ENCODE measurements around the gene FBP1. TPM values are rescaled to one million over a fixed set of nuclear protein-coding genes. Genes with fewer than 3 reads are reported as not detected.

Gene FBP1
- total and polyA plus RNA-seq, 7 donors: 0.24 to 1.4 (median 0.83) TPM

- intact Hi-C loops (cut with DNase I): loop anchor here (1.0 to 2.0 kb wide), 2 partner anchors 448 to 451 kb away; no protein-coding TSS in a partner anchor
- Histone ChIP-seq H3K36me3 (ENCODE audit: insufficient read depth in 1 of 2, low read depth in 1 of 2) (no peaks in the 10 kb centered on the region), H3K27me3 (ENCODE audit: insufficient read depth in 3 of 3, low read length in 2 of 3) (no peaks in the 10 kb centered on the region), H3K27ac (no peak overlapping the region), H3K4me3 (no peak overlapping the region), H3K9me3 (no peaks in the 10 kb centered on the region), H3K4me1 (peaks cover 5% of the 10 kb centered on the region)
- no peak for ATAC-seq
- no peak for DNase-seq
- WGBS, 3 donors: 81 to 93% (median 86%) methylated on average over 2 of the region's 2 CpGs
- TF ChIP-seq, protein P1, sequence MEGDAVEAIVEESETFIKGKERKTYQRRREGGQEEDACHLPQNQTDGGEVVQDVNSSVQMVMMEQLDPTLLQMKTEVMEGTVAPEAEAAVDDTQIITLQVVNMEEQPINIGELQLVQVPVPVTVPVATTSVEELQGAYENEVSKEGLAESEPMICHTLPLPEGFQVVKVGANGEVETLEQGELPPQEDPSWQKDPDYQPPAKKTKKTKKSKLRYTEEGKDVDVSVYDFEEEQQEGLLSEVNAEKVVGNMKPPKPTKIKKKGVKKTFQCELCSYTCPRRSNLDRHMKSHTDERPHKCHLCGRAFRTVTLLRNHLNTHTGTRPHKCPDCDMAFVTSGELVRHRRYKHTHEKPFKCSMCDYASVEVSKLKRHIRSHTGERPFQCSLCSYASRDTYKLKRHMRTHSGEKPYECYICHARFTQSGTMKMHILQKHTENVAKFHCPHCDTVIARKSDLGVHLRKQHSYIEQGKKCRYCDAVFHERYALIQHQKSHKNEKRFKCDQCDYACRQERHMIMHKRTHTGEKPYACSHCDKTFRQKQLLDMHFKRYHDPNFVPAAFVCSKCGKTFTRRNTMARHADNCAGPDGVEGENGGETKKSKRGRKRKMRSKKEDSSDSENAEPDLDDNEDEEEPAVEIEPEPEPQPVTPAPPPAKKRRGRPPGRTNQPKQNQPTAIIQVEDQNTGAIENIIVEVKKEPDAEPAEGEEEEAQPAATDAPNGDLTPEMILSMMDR (IDR thresholded peaks at IDR 0.05): no peak
Measured at GRCh38 chr9:94680621-94681020, 41.3 kb upstream of the FBP1 start.

DNA sequence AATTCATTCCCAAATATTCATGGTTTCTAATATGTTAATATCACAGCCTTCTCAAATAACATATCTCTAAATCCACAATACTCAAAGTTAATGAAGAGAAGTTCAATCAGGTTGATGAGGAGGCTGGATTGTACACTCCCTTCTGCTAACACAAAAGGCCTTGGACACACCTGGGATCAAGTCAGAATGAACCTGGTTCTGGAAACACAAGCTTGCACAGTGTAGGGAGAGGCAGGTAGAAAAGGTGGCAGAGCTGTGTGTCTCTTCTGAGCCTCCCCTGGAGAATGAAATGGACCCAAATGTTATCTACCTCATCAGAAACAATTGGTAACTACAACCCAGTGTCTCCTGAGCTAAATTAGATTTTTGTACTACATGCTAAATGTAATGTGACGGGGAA lies 40.7 kb upstream of the FBP1 start:
- Histone ChIP-seq H3K36me3 (ENCODE audit: insufficient read depth in 1 of 2, low read depth in 1 of 2) (no peaks in the 10 kb centered on the region), H3K4me1 (peaks cover 10% of the 10 kb centered on the region), H3K4me3 (no peak overlapping the region), H3K27me3 (ENCODE audit: insufficient read depth in 3 of 3, low read length in 2 of 3) (no peaks in the 10 kb centered on the region), H3K27ac (no peak overlapping the region), H3K9me3 (no peaks in the 10 kb centered on the region)
- DNase-seq (no peak), ATAC-seq (no peak)
- WGBS, 3 donors: 93 to 96% (median 95%) methylated on average over 1 of the region's 1 CpG
- intact Hi-C loops (cut with DNase I): loop anchor here in 1 of 2 donors (2.0 kb wide), 1 partner anchor 449 kb away; no protein-coding TSS in a partner anchor
- TF ChIP-seq, protein P1 (IDR thresholded peaks at IDR 0.05): no peak

GRCh38 chr9:94679587-94679986 lies 40.3 kb upstream of the FBP1 start:
- no peak overlapping the region for H3K4me3 ChIP-seq
- no peaks in the 10 kb centered on the region for H3K27me3 ChIP-seq (ENCODE audit: insufficient read depth in 3 of 3, low read length in 2 of 3)
- no peak overlapping the region for H3K27ac ChIP-seq
- WGBS, 3 donors: 85 to 93% (median 92%) methylated on average over 8 of the region's 8 CpGs
- no peak for DNase-seq
- no peaks in the 10 kb centered on the region for H3K9me3 ChIP-seq
- intact Hi-C loops (cut with DNase I): no loop called here
- TF ChIP-seq, protein P1 (IDR thresholded peaks at IDR 0.05): no peak
- ATAC-seq: no peak
- H3K4me1 ChIP-seq: peaks cover 14% of the 10 kb centered on the region
- H3K36me3 ChIP-seq (ENCODE audit: insufficient read depth in 1 of 2, low read depth in 1 of 2): no peaks in the 10 kb centered on the region

GRCh38 chr9:94677929-94678328 lies 38.6 kb upstream of the FBP1 start:
- Histone ChIP-seq H3K36me3 (ENCODE audit: insufficient read depth in 1 of 2, low read depth in 1 of 2) (no peaks in the 10 kb centered on the region), H3K9me3 (no peaks in the 10 kb centered on the region), H3K27ac (no peak overlapping the region), H3K4me3 (no peak overlapping the region), H3K4me1 (peaks cover 15% of the 10 kb centered on the region), H3K27me3 (ENCODE audit: insufficient read depth in 3 of 3, low read length in 2 of 3) (no peaks in the 10 kb centered on the region)
- intact Hi-C loops (cut with DNase I): no loop called here
- TF ChIP-seq, protein P1 (IDR thresholded peaks at IDR 0.05): no peak
- 46 to 55% (median 46%) methylated on average over 4 of the region's 4 CpGs for WGBS, 3 donors
- ATAC-seq: no peak
- DNase-seq: no peak

DNA sequence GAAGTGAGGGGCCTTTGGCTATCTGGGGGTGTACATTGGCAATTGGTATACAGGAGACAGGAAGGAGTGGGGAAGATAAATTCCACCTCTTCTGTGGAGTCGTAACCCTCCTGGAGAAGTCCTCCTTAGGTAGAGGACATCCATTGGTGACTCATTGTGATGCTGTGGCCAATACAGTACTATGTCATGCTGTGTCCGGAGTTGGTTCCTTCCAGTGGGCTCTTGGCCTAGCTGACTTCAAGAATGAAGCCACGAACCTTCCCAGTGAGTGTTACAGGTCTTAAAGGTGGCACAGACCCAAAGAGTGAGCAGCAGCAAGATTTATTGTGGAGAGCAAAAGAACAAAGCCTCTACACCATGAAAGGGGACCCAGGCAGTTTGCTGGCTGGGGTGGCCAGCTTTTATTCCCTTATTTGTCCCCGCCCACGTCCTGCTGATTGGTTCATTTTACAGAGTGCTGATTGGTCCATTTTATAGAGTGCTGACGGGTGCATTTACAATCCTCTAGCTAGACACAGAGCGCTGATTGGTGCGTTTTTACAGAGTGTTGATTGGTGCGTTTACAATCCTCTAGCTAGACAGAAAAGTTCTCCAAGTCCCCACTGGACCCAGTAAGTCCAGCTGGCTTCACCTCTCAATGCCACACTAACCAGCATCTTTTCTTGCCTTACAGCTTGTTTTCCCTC lies 37.3 kb upstream of the FBP1 start:
- 95 to 99% (median 98%) methylated on average over 9 of the region's 9 CpGs for WGBS, 3 donors
- intact Hi-C loops (cut with DNase I): no loop called here

More for the DNA sequence above, 37.3 kb upstream of the FBP1 start:
- Histone ChIP-seq H3K4me1 (peaks cover 15% of the 10 kb centered on the region), H3K4me3 (no peak overlapping the region), H3K27ac (no peak overlapping the region), H3K9me3 (no peaks in the 10 kb centered on the region), H3K36me3 (ENCODE audit: insufficient read depth in 1 of 2, low read depth in 1 of 2) (no peaks in the 10 kb centered on the region), H3K27me3 (ENCODE audit: insufficient read depth in 3 of 3, low read length in 2 of 3) (no peaks in the 10 kb centered on the region)
- no peak for ATAC-seq
- TF ChIP-seq, protein P1 (IDR thresholded peaks at IDR 0.05): no peak
- no peak for DNase-seq

Measured in psoas muscle (tissue), 8 donors.